GM20000 (cell line): ENCODE measurements around the gene DYRK3.

Experiments used
- DNase-seq: peaks from one replicate; pipeline ENCODE4 v3.0.0; 2012; ENCODE audit warnings: low spot score
- CTCF ChIP-seq: IDR thresholded peaks from 2 replicates; pipeline ENCODE4 v1.5.1; 2012; ENCODE audit warnings: mild to moderate bottlenecking, control low read depth; ENCODE audit errors: extremely low read depth, missing control alignments

DYRK3 gene

GRCh38 chr1:206678490-206678889, 43.2 kb downstream of the DYRK3 start:
- no peak for TF ChIP-seq CTCF
- no peak for DNase-seq

GRCh38 chr1:206679738-206680211, 44.4 kb downstream of the DYRK3 start:
- DNase-seq: peak; percentile 79
- no peak for TF ChIP-seq CTCF

GRCh38 chr1:206680279-206680678, 44.9 kb downstream of the DYRK3 start:
- TF ChIP-seq CTCF: no peak
- no peak for DNase-seq

GRCh38 chr1:206681359-206681758, 46.0 kb downstream of the DYRK3 start:
- TF ChIP-seq CTCF: no peak
- no peak for DNase-seq

- no peak for TF ChIP-seq CTCF
- peak; percentile 45 for DNase-seq
Observed at GRCh38 chr1:206682111-206682510, 46.8 kb downstream of the DYRK3 start.

GRCh38 chr1:206683313-206683712, 48.0 kb downstream of the DYRK3 start:
- no peak for TF ChIP-seq CTCF
- no peak for DNase-seq

GRCh38 chr1:206684003-206684402, 48.7 kb downstream of the DYRK3 start:
- no peak for DNase-seq
- no peak for TF ChIP-seq CTCF
